Right renal cortex interstitium (tissue), 3 donors: ENCODE data around the gene HTR1B. TPM values are rescaled to one million over a fixed set of nuclear protein-coding genes. Genes with fewer than 3 reads are reported as not detected.

Source experiments
- DNase-seq, 3 donors: peaks; one replicate each; pipeline ENCODE4 v3.0.0-alpha.2; 2013; ENCODE audit warnings: low read depth in 3 of 3, low spot score in 2 of 3
- polyA plus RNA-seq, 3 donors: library from polyadenylated mRNA; unstranded; fragments of 120-200 nt; gene quantifications; one replicate each; pipeline ENCODE4 v1.2.1, GENCODE V29; 2013; ENCODE audit not compliant: insufficient read length in 3 of 3

The HTR1B gene
- polyA plus RNA-seq, 3 donors, result 0.30 to 0.44 (median 0.42) TPM

GRCh38 chr6:77457720-77458349 lies 5.5 kb downstream of the HTR1B start:
- peak in 2 of 3 donors; percentile 48 to 59 for DNase-seq

- DNase-seq, result no peak
Measured at GRCh38 chr6:77456531-77457248, 6.6 kb downstream of the HTR1B start.

- DNase-seq, result no peak
Measured at GRCh38 chr6:77455271-77455670, 8.0 kb downstream of the HTR1B start.

- no peak for DNase-seq
Measured at GRCh38 chr6:77454386-77454785, 8.9 kb downstream of the HTR1B start.

GRCh38 chr6:77451466-77451865 lies 11.8 kb downstream of the HTR1B start:
- DNase-seq, result no peak

GRCh38 chr6:77450924-77451323 lies 12.4 kb downstream of the HTR1B start:
- DNase-seq, result no peak

- DNase-seq, result no peak
Measured at GRCh38 chr6:77448546-77448945, 14.7 kb downstream of the HTR1B start.

GRCh38 chr6:77447254-77447653 lies 16.0 kb downstream of the HTR1B start:
- DNase-seq, result no peak

GRCh38 chr6:77446249-77446648 lies 17.0 kb downstream of the HTR1B start:
- no peak for DNase-seq

- DNase-seq, result no peak
Measured at GRCh38 chr6:77445214-77445613, 18.1 kb downstream of the HTR1B start.

- no peak for DNase-seq
Measured at GRCh38 chr6:77440206-77440976, 22.9 kb downstream of the HTR1B start.

GRCh38 chr6:77433888-77434287 lies 29.4 kb downstream of the HTR1B start:
- DNase-seq, result no peak

- DNase-seq, result no peak
Measured at GRCh38 chr6:77430504-77430903, 32.8 kb downstream of the HTR1B start.

GRCh38 chr6:77425671-77426070 lies 37.6 kb downstream of the HTR1B start:
- no peak for DNase-seq

GRCh38 chr6:77425216-77425615 lies 38.1 kb downstream of the HTR1B start:
- DNase-seq, result no peak

GRCh38 chr6:77424761-77425160 lies 38.5 kb downstream of the HTR1B start:
- DNase-seq, result no peak

- DNase-seq, result no peak
Measured at GRCh38 chr6:77416839-77417238, 46.5 kb downstream of the HTR1B start.

- DNase-seq, result peak in 1 of 3 donors; percentile 4
Measured at GRCh38 chr6:77415706-77416105, 47.6 kb downstream of the HTR1B start.
